Lower lobe of right lung (tissue), 2 donors: ENCODE results near the gene BPNT1. TPM values are rescaled to one million over a fixed set of nuclear protein-coding genes. Genes with fewer than 3 reads are reported as not detected.

ENCODE experiments used
- ATAC-seq, 2 donors: fragments of 200-7000 bp; cut with Tn5 transposase; one replicate each; pipeline ENCODE4 v1.9.1; 2020 to 2022; ENCODE audit warnings: mild to moderate bottlenecking in 2 of 2, moderate library complexity in 2 of 2
- DNase-seq: peaks from one replicate; pipeline ENCODE4 v3.0.0-alpha.2; 2020
- H3K27ac ChIP-seq: fragments of 200-600 bp; one replicate; pipeline ENCODE4 v1.8.0; 2022
- H3K27me3 ChIP-seq: fragments of 200-600 bp; one replicate; pipeline ENCODE4 v1.8.0; 2022; ENCODE audit warnings: low read depth
- H3K36me3 ChIP-seq: fragments of 200-600 bp; one replicate; pipeline ENCODE4 v1.8.0; 2022; ENCODE audit warnings: mild to moderate bottlenecking
- H3K4me1 ChIP-seq: fragments of 200-600 bp; one replicate; pipeline ENCODE4 v1.8.0; 2022
- H3K4me3 ChIP-seq: fragments of 200-600 bp; one replicate; pipeline ENCODE4 v1.8.0; 2022; ENCODE audit warnings: mild to moderate bottlenecking
- H3K9me3 ChIP-seq: fragments of 200-600 bp; one replicate; pipeline ENCODE4 v1.8.0; 2022
- intact Hi-C: fragments of 100-400 bp; cut with DNase I; formaldehyde crosslinking; loops from one replicate; pipeline ENCODE4 v1.11.0; 2022
- microRNA-seq: library from miRNA; unstranded; fragments of <30 nt; microRNA quantifications from one replicate; pipeline ENCODE4 v1.2.0, GENCODE V29; 2020; ENCODE audit warnings: borderline number of aligned reads
- total RNA-seq: library from RNA; stranded (reverse); fragmentation: NEBNext Ultra II Directional; extraction: Animal tissue kit (Norgen Biotek cat#: 25700); gene quantifications from one replicate; pipeline ENCODE4 v1.2.1, GENCODE V29; 2021
- TF ChIP-seq, protein P1 (sequence below): fragments of 200-600 bp; IDR thresholded peaks from one replicate; pipeline ENCODE4 v1.8.0; 2022; ENCODE audit warnings: antibody characterized with exemption, mild to moderate bottlenecking
- donor health status: DM: no; HTN: yes; CAD: no; lungs with severe emphysema.

The BPNT1 gene
- total RNA-seq, 1 donor from 2014 or later = 23.5 TPM

DNA sequence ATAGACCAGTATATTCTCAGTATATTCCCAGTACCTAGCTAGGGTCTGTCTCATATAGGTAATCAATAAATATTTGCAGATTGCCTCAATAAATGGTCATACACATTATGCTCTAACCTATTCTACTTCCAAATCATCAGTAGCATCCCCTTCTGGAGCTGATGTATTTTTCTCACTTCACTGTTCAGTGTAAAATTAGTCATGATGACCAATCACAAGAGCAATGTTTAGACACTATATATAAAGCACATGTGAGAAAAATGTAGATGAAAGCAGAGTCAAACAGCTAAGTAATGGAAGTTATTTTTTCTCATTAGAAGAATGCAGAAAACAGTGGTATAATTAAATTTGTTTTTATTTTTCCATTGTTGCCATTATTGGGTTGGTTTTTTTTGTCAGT, 78.0 kb downstream of the BPNT1 start:
- DNase-seq = no peak
- Histone ChIP-seq H3K27ac (no peak overlapping the region), H3K4me3 (no peak overlapping the region), H3K27me3 (no peaks in the 10 kb centered on the region), H3K9me3 (no peaks in the 10 kb centered on the region), H3K36me3 (peaks cover 93% of the 10 kb centered on the region), H3K4me1 (no peaks in the 10 kb centered on the region)
- TF ChIP-seq, protein P1, sequence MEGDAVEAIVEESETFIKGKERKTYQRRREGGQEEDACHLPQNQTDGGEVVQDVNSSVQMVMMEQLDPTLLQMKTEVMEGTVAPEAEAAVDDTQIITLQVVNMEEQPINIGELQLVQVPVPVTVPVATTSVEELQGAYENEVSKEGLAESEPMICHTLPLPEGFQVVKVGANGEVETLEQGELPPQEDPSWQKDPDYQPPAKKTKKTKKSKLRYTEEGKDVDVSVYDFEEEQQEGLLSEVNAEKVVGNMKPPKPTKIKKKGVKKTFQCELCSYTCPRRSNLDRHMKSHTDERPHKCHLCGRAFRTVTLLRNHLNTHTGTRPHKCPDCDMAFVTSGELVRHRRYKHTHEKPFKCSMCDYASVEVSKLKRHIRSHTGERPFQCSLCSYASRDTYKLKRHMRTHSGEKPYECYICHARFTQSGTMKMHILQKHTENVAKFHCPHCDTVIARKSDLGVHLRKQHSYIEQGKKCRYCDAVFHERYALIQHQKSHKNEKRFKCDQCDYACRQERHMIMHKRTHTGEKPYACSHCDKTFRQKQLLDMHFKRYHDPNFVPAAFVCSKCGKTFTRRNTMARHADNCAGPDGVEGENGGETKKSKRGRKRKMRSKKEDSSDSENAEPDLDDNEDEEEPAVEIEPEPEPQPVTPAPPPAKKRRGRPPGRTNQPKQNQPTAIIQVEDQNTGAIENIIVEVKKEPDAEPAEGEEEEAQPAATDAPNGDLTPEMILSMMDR = no peak
- no peak for ATAC-seq
- intact Hi-C loops = no loop called here

Small RNAs within 50 kb of the gene (microRNA-seq; reads per million reads assigned to microRNA genes)
- not detected for gene MIR194-1
- 1.5 reads per million for gene MIR215

Other genes with a start within 250 kb of the BPNT1 start
- not detected for gene SLC30A10, start 161.2 kb downstream of the BPNT1 start, total RNA-seq
- 65.4 TPM for gene EPRS1, start 43.3 kb downstream of the BPNT1 start, total RNA-seq
- 51.9 TPM for gene IARS2, start 4.3 kb upstream of the BPNT1 start, total RNA-seq
- 36.1 TPM for gene RAB3GAP2, start 182.7 kb upstream of the BPNT1 start, total RNA-seq